Posterior cingulate gyrus (tissue), 11 donors: ENCODE results near the gene ZMIZ1.

Experiments
- DNase-seq, 10 donors: peaks; one replicate each; pipeline versions ENCODE4 v3.0.0 to v3.0.0-alpha.2; 2020 to 2021; ENCODE audit warnings: mixed read lengths in 3 of 10
- intact Hi-C: fragments of 100-400 bp; cut with DNase I; formaldehyde crosslinking; loops from one replicate; pipeline ENCODE4 v1.15.1; 2023

Gene ZMIZ1

GRCh38 chr10:79262131-79262530 is 193.4 kb downstream of the ZMIZ1 start:
- intact Hi-C loops, result no loop called here

GRCh38 chr10:79262959-79263746 is 194.4 kb downstream of the ZMIZ1 start:
- intact Hi-C loops, result no loop called here
- DNase-seq, result no peak

More at GRCh38 chr10:79262131-79262530, 193.4 kb downstream of the ZMIZ1 start:
- no peak for DNase-seq

- intact Hi-C loops, result no loop called here
- no peak for DNase-seq
Measured at GRCh38 chr10:79263939-79264338, 195.2 kb downstream of the ZMIZ1 start.

GRCh38 chr10:79264942-79265341 is 196.2 kb downstream of the ZMIZ1 start:
- peak in 1 of 10 donors; percentile 77 for DNase-seq
- intact Hi-C loops, result no loop called here

- peak in 1 of 10 donors; percentile 27 for DNase-seq
- intact Hi-C loops, result no loop called here
Measured at GRCh38 chr10:79266084-79266483, 197.3 kb downstream of the ZMIZ1 start.

GRCh38 chr10:79266543-79267312 is 198.0 kb downstream of the ZMIZ1 start:
- DNase-seq, result peak in 5 of 10 donors; percentile 35 to 93 (median 72)
- intact Hi-C loops, result no loop called here

GRCh38 chr10:79267499-79267898 is 198.7 kb downstream of the ZMIZ1 start:
- intact Hi-C loops, result no loop called here
- no peak for DNase-seq

GRCh38 chr10:79268161-79268601 is 199.4 kb downstream of the ZMIZ1 start:
- intact Hi-C loops, result no loop called here

GRCh38 chr10:79268742-79269141 is 200.0 kb downstream of the ZMIZ1 start:
- no peak for DNase-seq
- intact Hi-C loops, result no loop called here

More at GRCh38 chr10:79268161-79268601, 199.4 kb downstream of the ZMIZ1 start:
- DNase-seq, result peak in 1 of 10 donors; percentile 87

GRCh38 chr10:79269443-79269842 is 200.7 kb downstream of the ZMIZ1 start:
- peak in 1 of 10 donors; percentile 84 for DNase-seq
- intact Hi-C loops, result no loop called here

- intact Hi-C loops, result no loop called here
- DNase-seq, result no peak
Measured at GRCh38 chr10:79269969-79270368, 201.2 kb downstream of the ZMIZ1 start.

- intact Hi-C loops, result no loop called here
- DNase-seq, result peak in 2 of 10 donors; percentile 55 to 88
Measured at GRCh38 chr10:79270466-79271246, 201.9 kb downstream of the ZMIZ1 start.

GRCh38 chr10:79272353-79272752 is 203.6 kb downstream of the ZMIZ1 start:
- intact Hi-C loops, result no loop called here
- DNase-seq, result no peak

- intact Hi-C loops, result loop anchor here (2.0 kb wide), 1 partner anchor 73 kb away; the partner anchor contains the start of gene PPIF
- DNase-seq, result peak in 2 of 10 donors; percentile 39 to 86
Measured at GRCh38 chr10:79273604-79274003, 204.8 kb downstream of the ZMIZ1 start.

GRCh38 chr10:79274279-79275104 is 205.7 kb downstream of the ZMIZ1 start:
- peak; percentile 88 to 99 (median 92) for DNase-seq
- intact Hi-C loops, result loop anchor here (2.0 to 5.0 kb wide), 2 partner anchors 32 to 72 kb away; partner anchors contain the start of gene PPIF

GRCh38 chr10:79275105-79275430 is 206.3 kb downstream of the ZMIZ1 start:
- intact Hi-C loops, result loop anchor here (2.0 to 5.0 kb wide), 2 partner anchors 33 to 72 kb away; partner anchors contain the start of gene PPIF
- DNase-seq, result no peak

GRCh38 chr10:79275431-79275851 is 206.7 kb downstream of the ZMIZ1 start:
- intact Hi-C loops, result loop anchor here (2.0 to 5.0 kb wide), 2 partner anchors 33 to 71 kb away; partner anchors contain the start of gene PPIF
- DNase-seq, result peak in 5 of 10 donors; percentile 49 to 94 (median 64)

- DNase-seq, result peak in 3 of 10 donors; percentile 39 to 82 (median 65)
- intact Hi-C loops, result loop anchor here (5.0 kb wide), 1 partner anchor 35 kb away; no protein-coding TSS in a partner anchor
Measured at GRCh38 chr10:79277579-79278269, 209.0 kb downstream of the ZMIZ1 start.

- peak in 1 of 10 donors; percentile 80 for DNase-seq
- intact Hi-C loops, result loop anchor here (5.0 kb wide), 1 partner anchor 37 kb away; no protein-coding TSS in a partner anchor
Measured at GRCh38 chr10:79279047-79279446, 210.3 kb downstream of the ZMIZ1 start.
